ENCODE measurements around the gene GOLIM4.

DNA sequence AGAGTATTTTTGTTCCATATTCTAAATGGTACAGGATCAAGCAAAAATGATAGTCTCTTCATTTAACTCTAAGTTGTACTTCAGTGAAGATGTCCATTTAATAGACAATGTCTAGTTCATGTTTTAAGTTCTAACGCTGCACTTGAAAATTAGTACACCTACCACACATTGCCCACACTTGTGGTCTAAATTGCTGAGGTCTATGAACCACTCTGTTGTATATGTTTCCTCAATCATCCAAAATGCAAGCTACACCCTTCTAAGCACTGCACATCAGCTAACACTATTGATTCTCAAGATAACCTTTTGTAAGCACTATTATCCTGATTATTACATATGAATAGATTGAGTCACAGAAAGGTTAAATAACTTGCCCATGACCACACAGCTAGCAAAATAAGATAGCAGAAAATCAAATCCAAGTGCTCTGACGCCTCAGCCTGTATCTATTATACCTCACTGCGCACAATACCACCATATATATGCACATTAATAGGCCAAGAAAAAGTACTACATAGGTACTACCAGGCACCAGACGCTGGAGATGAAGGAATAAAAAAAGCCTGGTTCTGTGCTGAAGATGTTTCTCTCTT, 6.4 kb downstream of the GOLIM4 start:
- TF ChIP-seq POLR2AphosphoS5 (IDR thresholded peaks at IDR 0.05; ENCODE audit: low read depth, low read length) (no peak), YY1 (IDR thresholded peaks at IDR 0.05; ENCODE audit: low read depth) (no peak), RAD21 (IDR thresholded peaks at IDR 0.05; ENCODE audit: low read length) (no peak)
- TF ChIP-seq, protein P1, sequence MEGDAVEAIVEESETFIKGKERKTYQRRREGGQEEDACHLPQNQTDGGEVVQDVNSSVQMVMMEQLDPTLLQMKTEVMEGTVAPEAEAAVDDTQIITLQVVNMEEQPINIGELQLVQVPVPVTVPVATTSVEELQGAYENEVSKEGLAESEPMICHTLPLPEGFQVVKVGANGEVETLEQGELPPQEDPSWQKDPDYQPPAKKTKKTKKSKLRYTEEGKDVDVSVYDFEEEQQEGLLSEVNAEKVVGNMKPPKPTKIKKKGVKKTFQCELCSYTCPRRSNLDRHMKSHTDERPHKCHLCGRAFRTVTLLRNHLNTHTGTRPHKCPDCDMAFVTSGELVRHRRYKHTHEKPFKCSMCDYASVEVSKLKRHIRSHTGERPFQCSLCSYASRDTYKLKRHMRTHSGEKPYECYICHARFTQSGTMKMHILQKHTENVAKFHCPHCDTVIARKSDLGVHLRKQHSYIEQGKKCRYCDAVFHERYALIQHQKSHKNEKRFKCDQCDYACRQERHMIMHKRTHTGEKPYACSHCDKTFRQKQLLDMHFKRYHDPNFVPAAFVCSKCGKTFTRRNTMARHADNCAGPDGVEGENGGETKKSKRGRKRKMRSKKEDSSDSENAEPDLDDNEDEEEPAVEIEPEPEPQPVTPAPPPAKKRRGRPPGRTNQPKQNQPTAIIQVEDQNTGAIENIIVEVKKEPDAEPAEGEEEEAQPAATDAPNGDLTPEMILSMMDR (IDR thresholded peaks at IDR 0.05), result no peak
- TF ChIP-seq, protein P2, sequence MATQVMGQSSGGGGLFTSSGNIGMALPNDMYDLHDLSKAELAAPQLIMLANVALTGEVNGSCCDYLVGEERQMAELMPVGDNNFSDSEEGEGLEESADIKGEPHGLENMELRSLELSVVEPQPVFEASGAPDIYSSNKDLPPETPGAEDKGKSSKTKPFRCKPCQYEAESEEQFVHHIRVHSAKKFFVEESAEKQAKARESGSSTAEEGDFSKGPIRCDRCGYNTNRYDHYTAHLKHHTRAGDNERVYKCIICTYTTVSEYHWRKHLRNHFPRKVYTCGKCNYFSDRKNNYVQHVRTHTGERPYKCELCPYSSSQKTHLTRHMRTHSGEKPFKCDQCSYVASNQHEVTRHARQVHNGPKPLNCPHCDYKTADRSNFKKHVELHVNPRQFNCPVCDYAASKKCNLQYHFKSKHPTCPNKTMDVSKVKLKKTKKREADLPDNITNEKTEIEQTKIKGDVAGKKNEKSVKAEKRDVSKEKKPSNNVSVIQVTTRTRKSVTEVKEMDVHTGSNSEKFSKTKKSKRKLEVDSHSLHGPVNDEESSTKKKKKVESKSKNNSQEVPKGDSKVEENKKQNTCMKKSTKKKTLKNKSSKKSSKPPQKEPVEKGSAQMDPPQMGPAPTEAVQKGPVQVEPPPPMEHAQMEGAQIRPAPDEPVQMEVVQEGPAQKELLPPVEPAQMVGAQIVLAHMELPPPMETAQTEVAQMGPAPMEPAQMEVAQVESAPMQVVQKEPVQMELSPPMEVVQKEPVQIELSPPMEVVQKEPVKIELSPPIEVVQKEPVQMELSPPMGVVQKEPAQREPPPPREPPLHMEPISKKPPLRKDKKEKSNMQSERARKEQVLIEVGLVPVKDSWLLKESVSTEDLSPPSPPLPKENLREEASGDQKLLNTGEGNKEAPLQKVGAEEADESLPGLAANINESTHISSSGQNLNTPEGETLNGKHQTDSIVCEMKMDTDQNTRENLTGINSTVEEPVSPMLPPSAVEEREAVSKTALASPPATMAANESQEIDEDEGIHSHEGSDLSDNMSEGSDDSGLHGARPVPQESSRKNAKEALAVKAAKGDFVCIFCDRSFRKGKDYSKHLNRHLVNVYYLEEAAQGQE (IDR thresholded peaks at IDR 0.05; ENCODE audit: low read depth, low read length), result no peak
